D341Med (cell line): ENCODE data around the gene FBL.
A peak's percentile ranks its signal among the peaks of the same experiment; 100 is the strongest.
"Not testable (repeated sequence)": the region's sequence is repeated elsewhere in the genome, so short reads cannot be mapped to it uniquely, and the experiment has no call there.

ENCODE experiments used
- DNase-seq: peaks from one replicate; pipeline ENCODE4 v3.0.0; 2012; ENCODE audit warnings: low spot score

FBL gene

GRCh38 chr19:39876486-39876885 lies 30.3 kb upstream of the FBL start:
- DNase-seq, result not testable (repeated sequence)

GRCh38 chr19:39875401-39875864 lies 29.3 kb upstream of the FBL start:
- not testable (repeated sequence) for DNase-seq

GRCh38 chr19:39874404-39874803 lies 28.2 kb upstream of the FBL start:
- DNase-seq, result no peak

GRCh38 chr19:39873385-39873784 lies 27.2 kb upstream of the FBL start:
- no peak for DNase-seq

- DNase-seq, result no peak
Measured at GRCh38 chr19:39871886-39872866, 26.0 kb upstream of the FBL start.

GRCh38 chr19:39871362-39871761 lies 25.2 kb upstream of the FBL start:
- no peak for DNase-seq

- no peak for DNase-seq
Measured at GRCh38 chr19:39870171-39870971, 24.2 kb upstream of the FBL start.

GRCh38 chr19:39867952-39868351 lies 21.8 kb upstream of the FBL start:
- DNase-seq, result no peak

GRCh38 chr19:39867133-39867532 lies 21.0 kb upstream of the FBL start:
- no peak for DNase-seq

GRCh38 chr19:39865953-39866352 lies 19.8 kb upstream of the FBL start:
- no peak for DNase-seq

GRCh38 chr19:39865186-39865585 lies 19.0 kb upstream of the FBL start:
- no peak for DNase-seq

GRCh38 chr19:39864118-39864517 lies 17.9 kb upstream of the FBL start:
- no peak for DNase-seq

GRCh38 chr19:39858541-39858940 lies 12.4 kb upstream of the FBL start:
- no peak for DNase-seq

- DNase-seq, result peak; percentile 54
Measured at GRCh38 chr19:39852882-39853281, 6.7 kb upstream of the FBL start.

GRCh38 chr19:39850892-39851291 lies 4.7 kb upstream of the FBL start:
- DNase-seq, result no peak

GRCh38 chr19:39848392-39848791 lies 2.2 kb upstream of the FBL start:
- no peak for DNase-seq

GRCh38 chr19:39847525-39847924 lies 1.3 kb upstream of the FBL start:
- no peak for DNase-seq

- DNase-seq, result no peak
Measured at GRCh38 chr19:39846678-39847486, 703 bp upstream of the FBL start.

- peak; percentile 83 for DNase-seq
Measured at GRCh38 chr19:39845584-39845932, 621 bp downstream of the FBL start.

- no peak for DNase-seq
Measured at GRCh38 chr19:39845172-39845571, 1.0 kb downstream of the FBL start.

- no peak for DNase-seq
Measured at GRCh38 chr19:39843919-39844793, 2.0 kb downstream of the FBL start.
